Measurements from ENCODE around the gene PPP1R3F. TPM values are rescaled to one million over a fixed set of nuclear protein-coding genes. Genes with fewer than 3 reads are reported as not detected.

PPP1R3F gene
- total RNA-seq, 2 experiments from 2014 or later: 5.1 to 5.3 TPM

DNA sequence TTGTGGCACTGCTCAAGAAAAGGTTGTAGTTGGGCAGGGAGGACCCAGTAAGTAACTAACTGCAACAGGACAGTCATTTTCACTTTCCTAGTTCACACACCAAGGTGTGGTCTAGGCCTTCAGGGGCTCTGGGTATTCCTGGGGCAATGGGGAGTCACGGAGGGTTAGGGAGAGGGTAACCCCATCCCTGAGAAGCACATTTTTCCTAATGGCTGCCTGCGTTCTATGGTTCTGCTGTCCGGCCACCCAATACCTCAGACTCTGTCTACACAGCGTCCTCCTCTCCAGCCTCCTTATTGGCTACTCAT, 937 bp upstream of the PPP1R3F start:
- Histone ChIP-seq H4K20me1 (ENCODE audit: insufficient read depth, low read length) (no peaks in the 10 kb centered on the region), H3K36me3 (ENCODE audit: insufficient read depth, low read length) (peaks cover 7% of the 10 kb centered on the region; the same call in 1 of the 2 replicates), H3K9me2 (ENCODE audit: insufficient read depth, low read length) (no peaks in the 10 kb centered on the region), H3K4me3 (ENCODE audit: low read depth, low read length, poor library complexity, severe bottlenecking) (peak overlapping the region; percentile 91), H2AFZ (ENCODE audit: low read length) (peak overlapping the region; percentile 77; the same call in 1 of the 2 replicates), H3K4me1 (ENCODE audit: insufficient read depth, low read length, poor library complexity, severe bottlenecking) (peaks cover 32% of the 10 kb centered on the region), H3K27ac (ENCODE audit: low read depth, low read length, poor library complexity, severe bottlenecking) (peak overlapping the region; percentile 50), H3K79me2 (ENCODE audit: insufficient read depth, low read depth, low read length) (peaks cover 27% of the 10 kb centered on the region), H3K9me3 (ENCODE audit: low read length) (no peaks in the 10 kb centered on the region), H3K4me2 (ENCODE audit: low read length) (peak overlapping the region; percentile 73)
- intact Hi-C loops (cut with micrococcal nuclease; ENCODE audit: unreplicated experiment): loop anchor here (5.0 to 10.0 kb wide), 2 partner anchors 76 to 144 kb away; partner anchors contain the start of gene GPKOW
- no peak for TF ChIP-seq CTCF (conservative IDR thresholded peaks at IDR 0.05; ENCODE audit: low read length)
- no peak for TF ChIP-seq EZH2phosphoT487 (IDR thresholded peaks at IDR 0.05; ENCODE audit: borderline replicate concordance, low read depth, low read length)
- POLR2A ChIA-PET: interaction anchor here (0.5 to 1.4 kb wide), 10 partner anchors 12 to 727 kb away, joined by 3 to 11 read pairs (median 4); partner anchors contain the start of gene CCDC22
- no peak for DNase-seq (ENCODE audit: low spot score)
- TSS peak; percentile 96 for BruUV-seq (replicated peaks)
- CTCF ChIA-PET (ENCODE audit: unreplicated experiment): interaction anchor here (0.7 kb wide), 1 partner anchor 654 kb away, joined by 3 read pairs; the partner anchor contains the start of gene CLCN5

DNA sequence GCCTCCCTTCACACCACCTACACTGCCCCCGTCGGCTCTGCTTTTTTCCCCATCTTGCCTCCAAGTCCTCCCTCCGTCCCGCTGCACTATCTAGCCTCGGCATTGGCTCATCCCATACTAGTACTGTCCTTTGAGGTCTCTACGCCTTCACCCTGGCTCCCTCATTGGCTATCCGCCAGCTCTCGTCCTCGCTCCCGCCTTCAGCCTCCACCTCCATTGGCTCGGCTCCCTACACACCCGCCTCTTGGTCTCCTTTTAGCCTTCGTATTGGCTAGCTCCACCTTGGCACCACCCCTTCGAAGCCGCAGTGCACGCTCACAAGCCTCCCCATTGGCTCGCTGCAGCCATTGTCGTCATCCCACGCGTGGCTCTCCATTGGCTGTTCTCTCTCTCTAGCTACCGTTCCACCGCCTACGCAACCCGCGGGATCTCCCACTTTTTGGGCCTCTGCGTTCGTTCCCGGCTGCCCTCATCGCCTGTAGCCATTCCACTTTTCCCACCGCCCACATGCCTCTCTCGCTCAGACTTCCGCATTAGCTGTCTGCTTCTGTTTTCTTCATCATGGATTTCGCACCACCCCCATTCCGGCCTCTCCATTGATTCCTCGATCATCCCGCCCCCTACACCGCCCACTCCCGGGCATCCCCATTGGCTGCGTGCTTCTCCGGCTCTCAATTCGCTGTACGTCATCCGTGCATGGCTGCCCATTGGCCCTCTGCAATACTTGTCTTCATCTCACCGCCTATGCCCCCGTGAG, 405 bp upstream of the PPP1R3F start:
- ChIA-PET CTCF (ENCODE audit: unreplicated experiment) (interaction anchor here (0.7 kb wide), 1 partner anchor 653 kb away, joined by 3 read pairs; the partner anchor contains the start of gene CLCN5), POLR2A (interaction anchor here (0.5 to 1.4 kb wide), 10 partner anchors 12 to 727 kb away, joined by 3 to 11 read pairs (median 4); partner anchors contain the start of gene CCDC22)
- peak; percentile 96 for DNase-seq (ENCODE audit: low spot score)
- Histone ChIP-seq H3K79me2 (ENCODE audit: insufficient read depth, low read depth, low read length) (peaks cover 27% of the 10 kb centered on the region), H3K4me2 (ENCODE audit: low read length) (peak overlapping the region; percentile 73), H3K4me3 (ENCODE audit: low read depth, low read length, poor library complexity, severe bottlenecking) (peak overlapping the region; percentile 91), H3K27ac (ENCODE audit: low read depth, low read length, poor library complexity, severe bottlenecking) (peak overlapping the region; percentile 69), H3K9me2 (ENCODE audit: insufficient read depth, low read length) (no peaks in the 10 kb centered on the region), H2AFZ (ENCODE audit: low read length) (peak overlapping the region; percentile 80; the same call in 1 of the 2 replicates), H3K36me3 (ENCODE audit: insufficient read depth, low read length) (peaks cover 8% of the 10 kb centered on the region; the same call in 1 of the 2 replicates), H3K4me1 (ENCODE audit: insufficient read depth, low read length, poor library complexity, severe bottlenecking) (peaks cover 32% of the 10 kb centered on the region), H3K9me3 (ENCODE audit: low read length) (no peaks in the 10 kb centered on the region), H4K20me1 (ENCODE audit: insufficient read depth, low read length) (no peaks in the 10 kb centered on the region)
- TF ChIP-seq EZH2phosphoT487 (IDR thresholded peaks at IDR 0.05; ENCODE audit: borderline replicate concordance, low read depth, low read length) (no peak), CTCF (conservative IDR thresholded peaks at IDR 0.05; ENCODE audit: low read length) (no peak)
- BruUV-seq (replicated peaks): no TSS peak
- intact Hi-C loops (cut with micrococcal nuclease; ENCODE audit: unreplicated experiment): loop anchor here (5.0 to 10.0 kb wide), 2 partner anchors 77 to 144 kb away; partner anchors contain the start of gene GPKOW

Data from OCI-LY7 (cell line).